Right lobe of liver (tissue), 4 donors: ENCODE data around the gene BOD1L1.

Experiments
- POLR2A ChIP-seq: fragments of 450-650 bp; IDR thresholded peaks from one replicate; pipeline ENCODE4 v1.6.1; 2017; ENCODE audit warnings: antibody characterized with exemption, mild to moderate bottlenecking
- TF ChIP-seq, protein P1 (sequence below), 4 donors: fragments of 200-600 bp in 3 of 4; fragments of 450-650 bp in 1 of 4; IDR thresholded peaks; one replicate each; pipeline versions ENCODE4 v1.5.1 to v1.8.0; 2016 to 2022; ENCODE audit warnings: antibody characterized with exemption in 4 of 4, mild to moderate bottlenecking in 2 of 4
- donor health status: DM: no; HTN: no; CAD: no.
- donor health status: DM: no; HTN: no; CAD: no.
- donor health status: DM: no; HTN: yes; CAD: no.

DNA sequence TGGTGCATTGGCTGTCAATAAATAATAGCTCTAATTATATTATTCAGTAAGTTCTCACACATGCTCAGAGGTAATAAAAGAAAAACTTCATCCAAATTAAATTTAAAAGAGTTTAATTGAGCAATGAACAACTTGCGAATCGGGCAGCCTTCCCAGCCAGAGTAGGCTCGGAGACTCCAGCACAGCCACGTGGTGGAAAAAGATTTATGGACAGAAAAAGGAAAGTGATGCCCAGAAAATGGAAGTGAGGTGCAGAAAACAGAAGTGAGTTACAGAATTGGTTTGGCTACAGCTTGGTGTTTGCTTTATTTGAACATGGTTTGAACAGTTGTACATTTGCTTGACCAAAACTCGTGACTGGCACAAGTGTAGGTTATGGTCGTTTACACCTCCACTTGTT, 13.6 kb upstream of the BOD1L1 start:
- TF ChIP-seq POLR2A: no peak
- TF ChIP-seq, protein P1, sequence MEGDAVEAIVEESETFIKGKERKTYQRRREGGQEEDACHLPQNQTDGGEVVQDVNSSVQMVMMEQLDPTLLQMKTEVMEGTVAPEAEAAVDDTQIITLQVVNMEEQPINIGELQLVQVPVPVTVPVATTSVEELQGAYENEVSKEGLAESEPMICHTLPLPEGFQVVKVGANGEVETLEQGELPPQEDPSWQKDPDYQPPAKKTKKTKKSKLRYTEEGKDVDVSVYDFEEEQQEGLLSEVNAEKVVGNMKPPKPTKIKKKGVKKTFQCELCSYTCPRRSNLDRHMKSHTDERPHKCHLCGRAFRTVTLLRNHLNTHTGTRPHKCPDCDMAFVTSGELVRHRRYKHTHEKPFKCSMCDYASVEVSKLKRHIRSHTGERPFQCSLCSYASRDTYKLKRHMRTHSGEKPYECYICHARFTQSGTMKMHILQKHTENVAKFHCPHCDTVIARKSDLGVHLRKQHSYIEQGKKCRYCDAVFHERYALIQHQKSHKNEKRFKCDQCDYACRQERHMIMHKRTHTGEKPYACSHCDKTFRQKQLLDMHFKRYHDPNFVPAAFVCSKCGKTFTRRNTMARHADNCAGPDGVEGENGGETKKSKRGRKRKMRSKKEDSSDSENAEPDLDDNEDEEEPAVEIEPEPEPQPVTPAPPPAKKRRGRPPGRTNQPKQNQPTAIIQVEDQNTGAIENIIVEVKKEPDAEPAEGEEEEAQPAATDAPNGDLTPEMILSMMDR (IDR thresholded peaks at IDR 0.05): no peak
